Inflammatory macrophage treated with lipopolysaccharide for 1 hour (primary cell): ENCODE measurements around the gene LRRTM4.
"Not testable (repeated sequence)": the region's sequence is repeated elsewhere in the genome, so short reads cannot be mapped to it uniquely, and the experiment has no call there.

Experiments
- DNase-seq, 2 donors: peaks; one replicate each; pipeline ENCODE4 v3.0.0-alpha.2; 2020 to 2022

Gene LRRTM4

GRCh38 chr2:77309725-77310124 lies 212.5 kb downstream of the LRRTM4 start:
- no peak for DNase-seq

DNA sequence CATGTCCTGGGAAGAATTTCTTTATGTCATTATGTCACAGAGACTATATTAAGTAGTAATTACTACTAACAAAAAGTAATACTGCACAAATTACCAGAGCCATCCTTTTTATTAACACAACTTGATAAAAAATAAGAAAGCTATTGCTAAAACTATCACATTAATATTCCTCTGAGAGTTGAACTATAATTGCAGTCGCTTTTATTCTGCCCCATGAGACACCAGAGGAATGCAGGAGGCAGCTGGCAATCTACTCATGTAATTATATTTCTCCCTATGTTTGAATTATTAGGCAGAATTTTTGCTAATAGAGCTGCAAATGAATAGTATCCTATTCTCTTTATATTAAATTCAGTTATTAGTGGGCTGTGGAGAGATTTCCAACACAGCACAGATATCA lies 220.7 kb downstream of the LRRTM4 start:
- no peak for DNase-seq

DNA sequence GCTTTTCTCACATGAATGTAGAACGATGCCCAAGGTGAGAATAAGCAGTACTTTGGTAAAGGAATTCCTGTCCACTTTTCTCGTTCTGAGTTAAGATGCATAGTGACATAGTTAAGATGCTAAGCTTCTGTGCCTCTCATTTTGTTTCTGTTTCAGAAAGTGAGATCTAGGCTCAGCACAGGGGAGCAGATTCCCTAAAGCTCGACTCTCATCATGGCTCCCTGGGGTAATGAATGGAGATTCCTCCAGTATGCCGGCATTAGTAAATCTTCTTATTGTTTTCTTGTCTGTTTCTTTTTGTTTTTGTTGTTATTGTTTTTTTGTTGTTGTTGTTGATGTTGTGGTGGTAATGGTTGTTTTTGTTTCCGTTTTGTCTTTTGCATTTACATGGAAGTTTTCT lies 225.4 kb downstream of the LRRTM4 start:
- DNase-seq = no peak

GRCh38 chr2:77294474-77294873 lies 227.7 kb downstream of the LRRTM4 start:
- no peak for DNase-seq

DNA sequence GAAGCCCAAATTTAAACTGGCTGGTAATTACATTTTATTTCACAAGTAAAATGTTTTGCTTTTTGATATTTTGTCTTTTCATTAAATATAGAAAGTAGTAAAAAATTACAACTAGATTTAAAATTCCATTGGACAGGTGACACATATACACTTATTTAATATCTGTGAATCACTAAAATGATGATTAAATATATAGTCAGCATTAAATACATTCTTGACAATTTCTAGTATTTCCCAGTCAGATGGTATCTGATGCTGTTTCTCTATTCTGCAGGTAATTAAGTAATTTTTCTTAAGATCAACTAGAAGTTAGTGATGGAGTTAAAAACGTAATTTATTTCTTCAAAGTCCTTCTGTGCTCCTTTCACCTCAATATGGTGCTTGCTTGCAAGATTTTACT lies 237.8 kb downstream of the LRRTM4 start:
- DNase-seq = no peak

DNA sequence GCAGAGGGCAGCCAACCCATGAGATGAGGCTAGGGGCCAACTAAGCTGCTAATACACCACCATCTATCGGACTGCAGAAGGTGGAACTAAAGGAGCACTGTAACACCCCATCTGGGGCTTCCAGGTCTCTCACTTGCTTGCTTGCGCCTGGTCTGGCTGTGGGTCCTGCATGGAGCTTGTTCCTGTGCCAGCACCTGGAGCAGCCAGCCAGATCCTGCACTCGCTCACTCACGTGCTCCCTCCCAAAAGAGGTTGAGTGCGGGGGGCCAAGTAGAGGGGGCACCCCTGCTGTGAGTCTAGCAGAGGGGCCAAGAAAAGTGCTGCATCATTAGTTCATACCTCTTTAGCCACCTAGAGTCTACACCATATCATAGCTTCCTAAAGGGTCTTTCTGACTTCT lies 250.9 kb downstream of the LRRTM4 start:
- no peak for DNase-seq

DNA sequence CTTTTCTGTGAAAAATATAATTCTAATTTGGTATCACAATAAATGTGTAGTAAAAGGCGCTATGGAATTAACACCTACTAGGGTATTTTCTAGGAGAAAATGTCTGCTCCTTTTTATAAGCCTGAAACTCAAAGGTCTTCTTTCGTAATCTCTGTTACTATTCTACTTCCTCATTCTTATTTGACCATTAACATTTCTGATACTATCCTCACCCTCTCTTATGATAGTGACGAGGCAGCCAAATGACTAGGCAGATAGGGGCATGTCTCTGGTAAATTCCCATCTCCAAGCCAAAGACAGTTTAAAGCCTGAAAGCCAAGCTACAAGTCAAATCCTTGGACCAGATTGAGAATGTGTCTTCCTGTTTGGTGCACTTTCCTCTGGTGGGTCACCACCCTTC lies 251.7 kb downstream of the LRRTM4 start:
- DNase-seq = no peak

GRCh38 chr2:77268626-77269025 lies 253.6 kb downstream of the LRRTM4 start:
- DNase-seq = no peak

DNA sequence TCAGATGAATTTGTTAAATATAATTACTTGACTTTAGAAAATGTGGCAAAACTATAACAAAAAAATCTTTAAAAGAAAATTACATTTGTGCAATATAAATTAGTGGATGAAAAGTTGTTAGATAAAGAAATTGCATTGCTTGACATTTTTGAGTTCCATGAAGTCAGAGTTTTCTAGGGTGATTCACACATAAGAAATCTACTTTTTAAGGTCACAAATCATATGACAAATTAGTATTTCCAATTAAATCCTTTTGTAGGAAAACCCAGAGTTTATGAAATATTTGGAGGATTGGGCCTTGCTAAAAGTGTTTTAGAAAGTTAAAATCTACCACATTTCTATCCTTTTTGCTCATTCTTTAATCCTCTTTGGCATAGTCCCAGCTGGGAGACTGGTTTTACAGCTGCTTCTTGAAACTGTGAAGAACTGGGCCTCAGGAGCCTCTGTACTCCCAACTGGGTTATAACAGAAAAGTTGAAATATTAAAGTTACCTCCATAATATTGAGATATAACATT lies 289.2 kb downstream of the LRRTM4 start:
- DNase-seq = no peak

DNA sequence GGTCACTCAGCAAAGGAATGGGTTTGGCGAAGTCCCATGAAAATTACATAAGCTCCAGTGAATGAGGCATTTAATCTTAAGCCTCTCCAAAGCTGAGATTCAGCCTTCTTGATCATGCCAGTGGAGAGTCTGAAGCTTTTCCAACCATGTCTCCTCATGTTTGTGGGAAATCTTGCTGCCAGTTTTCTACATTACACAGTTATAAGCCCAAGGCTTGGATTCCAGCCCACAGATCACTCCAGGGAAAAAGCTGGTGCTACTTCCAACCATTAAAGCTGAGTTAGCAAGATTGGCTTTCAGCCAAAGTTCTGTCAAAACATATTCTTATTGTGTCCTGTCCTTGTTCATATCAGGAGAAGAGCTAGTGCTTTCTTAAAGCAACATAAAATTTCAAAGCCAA lies 293.8 kb downstream of the LRRTM4 start:
- DNase-seq = no peak

GRCh38 chr2:77210725-77211124 lies 311.5 kb downstream of the LRRTM4 start:
- no peak for DNase-seq

DNA sequence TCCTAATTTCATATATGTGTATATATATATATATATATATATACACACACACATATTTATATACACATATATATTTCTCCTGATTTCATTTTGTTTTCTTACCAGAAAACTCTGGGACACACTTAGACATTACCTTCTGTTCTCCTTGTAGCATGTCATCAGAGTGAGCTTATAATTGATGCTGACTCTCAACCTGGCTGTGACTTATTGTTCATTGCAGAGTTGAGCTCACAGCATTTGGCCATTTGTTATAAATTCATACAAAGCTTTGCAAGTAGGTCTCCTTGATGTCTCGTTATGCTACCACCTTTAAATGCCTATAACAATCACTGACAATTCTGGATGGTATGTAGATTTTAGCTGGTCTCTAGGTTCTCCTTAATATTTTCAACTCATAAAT lies 314.8 kb downstream of the LRRTM4 start:
- DNase-seq = no peak

- DNase-seq = no peak
These were observed 320.4 kb downstream of the LRRTM4 start for GRCh38 chr2:77201755-77202154.

DNA sequence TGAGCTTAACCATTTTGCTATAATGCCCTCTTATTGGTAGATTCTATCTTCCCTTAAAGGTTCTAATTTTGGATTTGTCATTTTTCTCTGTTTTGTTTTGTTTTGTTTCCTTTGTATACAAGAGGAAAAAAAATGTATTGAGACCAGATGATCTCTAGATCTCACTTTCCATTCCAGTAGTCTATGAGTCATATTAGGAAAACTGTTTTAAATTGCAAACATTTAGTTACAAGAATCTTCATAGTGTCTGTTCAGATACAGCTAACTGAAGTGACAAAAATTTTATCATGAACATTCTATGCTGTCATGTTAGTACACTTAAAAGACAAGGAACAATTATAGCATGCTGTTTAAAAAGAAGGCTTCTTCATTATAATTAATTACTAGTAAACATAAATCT lies 322.8 kb downstream of the LRRTM4 start:
- DNase-seq = no peak

GRCh38 chr2:77193858-77194448 lies 328.2 kb downstream of the LRRTM4 start:
- no peak for DNase-seq

GRCh38 chr2:77192811-77193289 lies 329.3 kb downstream of the LRRTM4 start:
- DNase-seq = no peak

DNA sequence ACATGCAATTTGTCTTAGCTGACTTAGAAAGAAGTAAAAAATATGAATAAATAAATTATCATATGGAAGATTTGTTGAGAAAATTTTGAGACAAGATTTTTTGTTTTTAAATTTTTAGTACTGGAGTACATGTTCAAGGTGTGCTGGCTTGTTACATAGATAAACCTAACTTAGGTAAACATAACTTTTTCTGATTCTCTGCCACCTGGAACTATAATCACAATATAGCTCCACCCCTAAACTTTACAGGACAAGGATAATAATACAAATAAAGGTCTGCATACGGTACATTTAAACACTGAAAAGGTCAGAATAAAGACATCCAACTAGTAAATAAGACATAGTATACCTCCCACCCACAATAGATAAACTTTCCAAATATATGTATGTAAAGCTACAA lies 330.5 kb downstream of the LRRTM4 start:
- no peak for DNase-seq

GRCh38 chr2:77190721-77191346 lies 331.3 kb downstream of the LRRTM4 start:
- DNase-seq = no peak

GRCh38 chr2:77185052-77185451 lies 337.1 kb downstream of the LRRTM4 start:
- DNase-seq = no peak

DNA sequence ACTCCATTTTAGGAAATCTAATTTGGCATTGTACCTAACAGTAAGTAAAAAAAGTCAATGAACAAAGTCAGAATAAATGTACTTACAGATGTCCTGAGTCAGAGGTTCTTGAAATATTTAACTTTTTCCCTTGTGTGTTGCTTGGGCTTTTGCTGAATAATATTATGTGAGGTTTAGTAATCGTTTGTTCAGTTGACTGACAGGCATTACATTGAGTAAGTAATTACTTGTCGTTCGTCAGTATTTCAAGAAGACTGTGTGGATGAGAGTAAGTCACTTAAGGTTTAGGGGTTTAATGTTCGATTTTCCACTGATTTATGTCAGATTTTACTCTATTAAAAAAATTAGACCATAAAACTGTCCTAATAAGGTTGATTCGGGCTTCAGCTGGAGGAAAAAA lies 342.9 kb downstream of the LRRTM4 start:
- DNase-seq = no peak

DNA sequence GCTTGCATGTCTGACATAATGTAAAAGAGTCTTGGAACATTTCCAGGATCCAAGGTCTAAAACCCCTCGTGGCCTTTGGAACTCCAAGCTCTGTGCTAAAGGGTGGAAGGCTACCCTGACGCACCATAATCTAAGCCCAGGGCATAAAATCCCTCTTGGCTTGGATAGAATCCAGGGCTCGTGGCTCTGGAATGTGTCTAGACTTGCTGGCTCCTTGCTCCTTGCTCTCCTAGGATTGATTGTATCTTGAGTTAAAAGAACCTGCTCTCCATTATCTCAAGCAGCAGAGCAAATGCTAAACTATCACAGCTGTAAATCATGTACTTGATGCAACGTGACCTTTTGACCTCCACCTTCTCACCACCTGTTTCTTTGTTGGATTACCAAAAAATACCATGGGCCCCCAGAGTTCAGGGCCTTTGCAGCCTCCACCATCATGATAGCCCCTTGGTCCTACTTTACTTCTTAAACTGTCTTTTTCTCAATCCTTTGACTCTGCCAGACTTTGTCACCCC lies 346.9 kb downstream of the LRRTM4 start:
- DNase-seq = not testable (repeated sequence)

GRCh38 chr2:77169426-77169825 lies 352.8 kb downstream of the LRRTM4 start:
- no peak for DNase-seq

- DNase-seq = not testable (repeated sequence)
These were observed 358.2 kb downstream of the LRRTM4 start for GRCh38 chr2:77164021-77164420.

DNA sequence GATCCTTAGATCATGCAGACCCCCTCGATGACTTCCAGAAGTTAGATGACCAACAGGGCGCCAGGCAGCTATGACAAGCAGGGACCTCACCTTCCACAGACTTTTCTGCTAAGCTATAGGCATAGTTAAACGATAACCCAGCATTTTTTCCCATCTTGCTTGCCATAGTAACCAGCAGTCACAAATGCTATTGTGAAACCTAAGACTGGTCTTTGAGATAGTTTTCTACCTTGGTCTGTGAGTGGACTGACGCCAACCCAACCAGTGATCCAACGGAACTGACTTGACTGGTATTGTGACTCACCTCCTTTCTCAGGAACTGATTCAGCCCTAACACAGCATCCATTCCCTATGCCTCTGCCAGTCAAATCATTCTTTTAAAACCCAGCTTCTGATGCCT lies 361.2 kb downstream of the LRRTM4 start:
- no peak for DNase-seq

- DNase-seq = no peak
These were observed 365.6 kb downstream of the LRRTM4 start for GRCh38 chr2:77156599-77156998.
